Upper lobe of left lung (tissue), 6 donors: ENCODE data around the gene CRIP1. TPM values are rescaled to one million over a fixed set of nuclear protein-coding genes. Genes with fewer than 3 reads are reported as not detected.

Experiments
- ATAC-seq, 2 donors: fragments of 200-7000 bp; cut with Tn5 transposase; one replicate each; pipeline ENCODE4 v1.9.1; 2022; ENCODE audit warnings: mild to moderate bottlenecking in 2 of 2, moderate library complexity in 2 of 2; ENCODE audit not compliant: low FRiP score in 2 of 2
- DNase-seq, 2 donors: peaks; one replicate each; pipeline ENCODE4 v3.0.0-alpha.2; 2019 to 2020
- H3K27ac ChIP-seq, 4 donors: fragments of 200-600 bp; sonication (generic); one replicate each; pipeline ENCODE4 v1.5.1; 2016 to 2019
- H3K27me3 ChIP-seq, 4 donors: fragments of 200-600 bp; sonication (generic); one replicate each; pipeline ENCODE4 v1.5.1; 2017 to 2019
- H3K36me3 ChIP-seq, 4 donors: fragments of 200-600 bp; sonication (generic); one replicate each; pipeline ENCODE4 v1.5.1; 2016 to 2019
- H3K4me1 ChIP-seq, 4 donors: fragments of 200-600 bp; sonication (generic); one replicate each; pipeline ENCODE4 v1.5.1; 2018 to 2019
- H3K4me3 ChIP-seq, 4 donors: fragments of 200-600 bp; sonication (generic); one replicate each; pipeline ENCODE4 v1.5.1; 2017 to 2019; ENCODE audit warnings: mild to moderate bottlenecking in 2 of 4, moderate library complexity in 1 of 4
- H3K9me3 ChIP-seq, 4 donors: fragments of 200-600 bp; sonication (generic); one replicate each; pipeline ENCODE4 v1.5.1; 2018 to 2019
- CTCF ChIP-seq, 6 experiments: fragments of 450-650 bp in 4 of 6; fragments of 200-600 bp in 2 of 6; sonication (generic) in 2 of 6; IDR thresholded peaks; one replicate each; pipeline ENCODE4 v1.5.1; 2016 to 2019; ENCODE audit warnings: antibody characterized with exemption in 6 of 6
- EP300 ChIP-seq, 4 donors: sonication (generic); formaldehyde crosslinking; IDR thresholded peaks; one replicate each; pipeline ENCODE4 v1.5.1; 2017; ENCODE audit warnings: antibody characterized with exemption in 4 of 4, control low read depth in 2 of 4
- POLR2A ChIP-seq, 4 donors: fragments of 450-650 bp; IDR thresholded peaks; one replicate each; pipeline ENCODE4 v1.5.1; 2016 to 2017; ENCODE audit warnings: antibody characterized with exemption in 4 of 4, mild to moderate bottlenecking in 2 of 4
- POLR2AphosphoS5 ChIP-seq, 2 donors: sonication (generic); formaldehyde crosslinking; IDR thresholded peaks; one replicate each; pipeline ENCODE4 v1.5.1; 2017; ENCODE audit warnings: antibody characterized with exemption in 2 of 2
- WGBS, 2 donors: methylation state at CpG; one replicate each; pipeline ENCODE4 v1.1.5; 2017 to 2018; 5-methylcytosine and 5-hydroxymethylcytosine counted together
- total RNA-seq, 6 donors: library from RNA; depleted of rRNA in 4 of 6; stranded (reverse); fragments of >200 nt in 4 of 6; gene quantifications; one replicate each; pipeline versions ENCODE4 v1.1.0 to v1.2.1, GENCODE V29; 2016 to 2021
- donor health status: DM: no; HTN: no; CAD: no; lungs with moderate emphysema.
- donor health status: DM: no; HTN: yes; CAD: no; lungs with severe emphysema.

The CRIP1 gene
- total RNA-seq, 6 donors from 2014 or later = 26.2 to 425 (median 200) TPM

- H3K36me3 ChIP-seq = peaks cover 13 to 92% (median 72%) of the 10 kb centered on the region in 4 donors
- peaks cover 7 to 19% (median 15%) of the 10 kb centered on the region in 4 donors for H3K4me1 ChIP-seq
- no peak overlapping the region for H3K4me3 ChIP-seq
- 74 to 93% methylated on average over 9 to 16 of the region's 20 CpGs for WGBS, 2 donors
- ATAC-seq (peak in 1 of 2 donors; percentile 5), DNase-seq (no peak)
- TF ChIP-seq POLR2AphosphoS5 (IDR thresholded peaks at IDR 0.05) (peak in 1 of 2 donors; percentile 13), POLR2A (IDR thresholded peaks at IDR 0.05) (no peak), EP300 (IDR thresholded peaks at IDR 0.05) (no peak)
- H3K9me3 ChIP-seq = no peaks in the 10 kb centered on the region
- H3K27ac ChIP-seq = peak overlapping the region in 2 of 4 donors; percentile 0 to 63
- no peaks in the 10 kb centered on the region for H3K27me3 ChIP-seq
Observed at GRCh38 chr14:105465209-105466031, 21.3 kb upstream of the CRIP1 start.

DNA sequence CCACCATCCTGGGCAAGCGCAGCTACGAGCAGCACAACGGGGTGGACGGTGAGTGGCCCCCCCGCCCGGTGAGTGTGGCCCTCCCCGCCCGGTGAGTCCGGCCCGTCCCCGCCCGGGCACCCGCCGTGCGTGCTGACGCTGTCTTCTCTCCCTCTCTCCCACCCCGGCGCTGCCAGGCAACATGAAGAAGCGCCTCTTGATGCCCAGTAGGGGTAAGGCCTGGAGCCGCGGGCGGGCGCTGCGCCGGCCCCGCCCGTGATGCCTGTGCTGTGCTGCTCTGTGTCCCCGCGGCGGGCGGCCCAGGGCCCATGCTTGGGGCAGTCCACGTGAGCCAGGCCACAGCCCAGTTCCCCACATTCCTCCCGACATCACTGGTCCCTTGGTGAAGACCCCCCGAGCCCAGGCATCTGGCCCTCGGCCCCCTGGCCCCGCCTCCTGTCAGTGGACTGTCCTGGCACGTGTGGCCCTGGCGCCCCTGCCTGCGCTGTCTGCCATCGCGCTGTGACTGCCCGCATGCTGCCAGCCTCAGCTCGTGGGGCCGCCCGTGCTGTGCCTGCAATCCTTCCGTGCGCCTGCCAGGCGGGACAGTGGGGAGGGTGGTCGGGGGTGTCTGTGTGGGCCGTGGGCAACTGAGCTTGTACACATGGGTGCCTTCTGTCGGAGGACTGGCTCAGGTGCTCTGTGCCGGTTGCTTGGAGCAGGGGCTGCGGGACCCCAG, 20.0 kb upstream of the CRIP1 start:
- no peaks in the 10 kb centered on the region for H3K9me3 ChIP-seq
- TF ChIP-seq POLR2AphosphoS5 (IDR thresholded peaks at IDR 0.05) (no peak), EP300 (IDR thresholded peaks at IDR 0.05) (no peak), POLR2A (IDR thresholded peaks at IDR 0.05) (no peak), CTCF (IDR thresholded peaks at IDR 0.05) (no peak)
- peaks cover 13 to 80% (median 63%) of the 10 kb centered on the region in 4 donors for H3K36me3 ChIP-seq
- peak overlapping the region; percentile 30 to 63 (median 48) for H3K27ac ChIP-seq
- DNase-seq (no peak), ATAC-seq (no peak)
- H3K27me3 ChIP-seq = no peaks in the 10 kb centered on the region
- WGBS, 2 donors = 94% methylated on average over 27 to 31 of the region's 53 CpGs
- no peak overlapping the region for H3K4me3 ChIP-seq
- peaks cover 14 to 28% (median 24%) of the 10 kb centered on the region in 4 donors for H3K4me1 ChIP-seq

DNA sequence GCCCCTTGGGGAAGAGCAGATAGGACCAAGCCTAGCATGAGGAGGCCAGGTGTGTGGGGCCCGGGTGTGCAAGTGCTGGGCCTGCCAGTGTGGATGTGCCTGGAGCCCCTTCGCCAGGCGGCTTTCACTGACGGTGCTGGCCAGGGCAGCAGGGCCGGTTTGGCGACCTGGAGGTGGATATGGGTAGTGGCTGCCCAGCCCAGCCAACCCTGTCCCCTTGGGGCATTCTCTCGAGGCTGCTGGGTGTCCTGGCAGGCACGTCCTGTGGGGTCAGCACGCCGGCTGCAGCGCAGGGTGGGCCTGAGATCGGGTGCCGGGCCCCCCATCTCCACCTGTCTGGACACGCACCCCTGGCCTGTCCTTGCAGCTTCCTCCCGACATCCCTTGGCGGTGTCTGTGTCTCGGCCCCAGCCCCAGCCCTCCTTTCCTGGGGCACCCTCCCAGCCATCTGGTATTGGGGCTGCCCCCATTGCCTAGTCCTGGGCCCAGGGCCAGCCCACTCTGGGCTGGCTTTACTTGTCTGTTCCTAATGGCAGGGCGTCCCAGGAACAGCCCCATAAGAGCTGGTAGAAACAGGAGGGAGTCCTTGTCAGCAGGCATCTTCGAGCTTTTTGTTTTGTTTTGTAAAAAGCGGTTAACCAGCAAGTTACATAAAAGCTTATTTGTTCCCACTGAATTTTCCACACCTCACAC, 19.3 kb upstream of the CRIP1 start:
- ATAC-seq (no peak), DNase-seq (no peak)
- H3K4me1 ChIP-seq = peaks cover 19 to 35% (median 31%) of the 10 kb centered on the region in 4 donors
- no peaks in the 10 kb centered on the region for H3K9me3 ChIP-seq
- TF ChIP-seq POLR2A (IDR thresholded peaks at IDR 0.05) (no peak), POLR2AphosphoS5 (IDR thresholded peaks at IDR 0.05) (no peak), CTCF (IDR thresholded peaks at IDR 0.05) (no peak), EP300 (IDR thresholded peaks at IDR 0.05) (no peak)
- peaks cover 13 to 72% (median 59%) of the 10 kb centered on the region in 4 donors for H3K36me3 ChIP-seq
- no peak overlapping the region for H3K4me3 ChIP-seq
- H3K27ac ChIP-seq = peak overlapping the region in 2 of 4 donors; percentile 57 to 61
- H3K27me3 ChIP-seq = no peaks in the 10 kb centered on the region
- WGBS, 2 donors = 92 to 93% methylated on average over 12 to 19 of the region's 20 CpGs

GRCh38 chr14:105467942-105468471, 18.7 kb upstream of the CRIP1 start:
- Histone ChIP-seq H3K36me3 (peaks cover 13 to 66% (median 55%) of the 10 kb centered on the region in 4 donors), H3K9me3 (no peaks in the 10 kb centered on the region), H3K27ac (peak overlapping the region in 2 of 4 donors; percentile 6 to 61), H3K4me3 (no peak overlapping the region), H3K4me1 (peaks cover 26 to 41% (median 37%) of the 10 kb centered on the region in 4 donors), H3K27me3 (no peaks in the 10 kb centered on the region)
- no peak for TF ChIP-seq CTCF (IDR thresholded peaks at IDR 0.05)
- no peak for TF ChIP-seq POLR2A (IDR thresholded peaks at IDR 0.05)
- WGBS, 2 donors = 90 to 94% methylated on average over 13 to 22 of the region's 22 CpGs
- DNase-seq (no peak), ATAC-seq (no peak)
